GM18873 (cell line): ENCODE data around the gene LRRN4.
"Not testable (repeated sequence)": the region's sequence is repeated elsewhere in the genome, so short reads cannot be mapped to it uniquely, and the experiment has no call there.

Experiments used
- ATAC-seq: cut with Tn5 transposase; IDR thresholded peaks from one replicate; pipeline ENCODE4 v1.9.1; 2021; ENCODE audit warnings: mild to moderate bottlenecking, moderate library complexity, moderate number of reproducible peaks; ENCODE audit not compliant: unreplicated experiment, low FRiP score

The LRRN4 gene

GRCh38 chr20:6061544-6061943 lies 7.7 kb upstream of the LRRN4 start:
- ATAC-seq: no peak

GRCh38 chr20:6060213-6060612 lies 6.4 kb upstream of the LRRN4 start:
- ATAC-seq: no peak

GRCh38 chr20:6058684-6059295 lies 4.9 kb upstream of the LRRN4 start:
- no peak for ATAC-seq

GRCh38 chr20:6057691-6058090 lies 3.8 kb upstream of the LRRN4 start:
- ATAC-seq: no peak

- no peak for ATAC-seq
Measured at GRCh38 chr20:6057139-6057538, 3.3 kb upstream of the LRRN4 start.

GRCh38 chr20:6055981-6056569 lies 2.2 kb upstream of the LRRN4 start:
- no peak for ATAC-seq

- no peak for ATAC-seq
Measured at GRCh38 chr20:6055161-6055783, 1.4 kb upstream of the LRRN4 start.

- not testable (repeated sequence) for ATAC-seq
Measured at GRCh38 chr20:6054689-6055051, 810 bp upstream of the LRRN4 start.

- ATAC-seq: no peak
Measured at GRCh38 chr20:6053064-6053775, 640 bp downstream of the LRRN4 start.

- ATAC-seq: no peak
Measured at GRCh38 chr20:6051505-6051904, 2.4 kb downstream of the LRRN4 start.

- no peak for ATAC-seq
Measured at GRCh38 chr20:6048391-6048790, 5.5 kb downstream of the LRRN4 start.

GRCh38 chr20:6046432-6046831 lies 7.4 kb downstream of the LRRN4 start:
- ATAC-seq: no peak

- no peak for ATAC-seq
Measured at GRCh38 chr20:6045566-6045965, 8.3 kb downstream of the LRRN4 start.

- no peak for ATAC-seq
Measured at GRCh38 chr20:6044115-6044514, 9.7 kb downstream of the LRRN4 start.

GRCh38 chr20:6041808-6042265 lies 12.0 kb downstream of the LRRN4 start:
- no peak for ATAC-seq

GRCh38 chr20:6040958-6041807 lies 12.7 kb downstream of the LRRN4 start:
- no peak for ATAC-seq

- ATAC-seq: no peak
Measured at GRCh38 chr20:6040540-6040939, 13.3 kb downstream of the LRRN4 start.

- ATAC-seq: no peak
Measured at GRCh38 chr20:6039766-6040165, 14.1 kb downstream of the LRRN4 start.

- ATAC-seq: no peak
Measured at GRCh38 chr20:6038256-6038655, 15.6 kb downstream of the LRRN4 start.

- ATAC-seq: no peak
Measured at GRCh38 chr20:6037082-6037481, 16.8 kb downstream of the LRRN4 start.

GRCh38 chr20:6036213-6036612 lies 17.6 kb downstream of the LRRN4 start:
- ATAC-seq: no peak
